Heart left ventricle (tissue), 16 donors: Measurements from ENCODE around the gene ELK3. TPM values are rescaled to one million over a fixed set of nuclear protein-coding genes. Genes with fewer than 3 reads are reported as not detected.

Source experiments
- ATAC-seq, 4 donors: fragments of 200-7000 bp; cut with Tn5 transposase; one replicate each; pipeline ENCODE4 v1.9.1; 2020 to 2022; ENCODE audit warnings: moderate library complexity in 4 of 4, mild to moderate bottlenecking in 3 of 4, moderate number of reproducible peaks in 1 of 4
- DNase-seq, 5 donors: peaks; one replicate each; pipeline ENCODE4 v3.0.0-alpha.2; 2020
- H3K27ac ChIP-seq, 12 donors: fragments of 200-600 bp; sonication (generic) in 4 of 12; one replicate each; pipeline versions ENCODE4 v1.5.0 to v1.8.0; 2016 to 2022; ENCODE audit warnings: mild to moderate bottlenecking in 2 of 12
- H3K27me3 ChIP-seq, 9 donors: fragments of 200-600 bp; sonication (generic) in 2 of 9; one replicate each; pipeline versions ENCODE4 v1.5.1 to v1.8.0; 2016 to 2022; ENCODE audit warnings: mild to moderate bottlenecking in 3 of 9
- H3K36me3 ChIP-seq, 9 donors: fragments of 200-600 bp; sonication (generic) in 2 of 9; one replicate each; pipeline versions ENCODE4 v1.5.0 to v1.8.0; 2018 to 2022; ENCODE audit warnings: mild to moderate bottlenecking in 2 of 9
- H3K4me1 ChIP-seq, 12 donors: fragments of 200-600 bp; sonication (generic) in 4 of 12; one replicate each; pipeline versions ENCODE4 v1.5.0 to v1.8.0; 2016 to 2022; ENCODE audit warnings: mild to moderate bottlenecking in 3 of 12
- H3K4me3 ChIP-seq, 12 donors: fragments of 200-600 bp; sonication (generic) in 4 of 12; one replicate each; pipeline versions ENCODE4 v1.5.0 to v1.8.0; 2017 to 2022; ENCODE audit warnings: mild to moderate bottlenecking in 9 of 12, moderate library complexity in 4 of 12
- H3K9me3 ChIP-seq, 12 donors: fragments of 200-600 bp; sonication (generic) in 4 of 12; one replicate each; pipeline versions ENCODE4 v1.5.0 to v1.8.0; 2016 to 2022; ENCODE audit warnings: mild to moderate bottlenecking in 1 of 12
- CTCF ChIP-seq, 12 donors: fragments of 200-600 bp; sonication (generic) in 4 of 12; IDR thresholded peaks; one replicate each; pipeline versions ENCODE4 v1.5.0 to v1.8.0; 2018 to 2022; ENCODE audit warnings: antibody characterized with exemption in 12 of 12, mild to moderate bottlenecking in 5 of 12
- POLR2A ChIP-seq, 2 donors: fragments of 450-650 bp; IDR thresholded peaks; one replicate each; pipeline ENCODE4 v1.6.1; 2017; ENCODE audit warnings: antibody characterized with exemption in 2 of 2, mild to moderate bottlenecking in 2 of 2, moderate library complexity in 2 of 2
- WGBS, 4 donors: extraction: QIAGEN DNeasy Blood & Tissue Kit in 2 of 4; methylation state at CpG; one replicate each; pipeline versions ENCODE4 v1.1.5 to v1.1.7; 2013 to 2018; 5-methylcytosine and 5-hydroxymethylcytosine counted together
- intact Hi-C, 10 donors: fragments of 100-400 bp; cut with DNase I; formaldehyde crosslinking; loops; one replicate each; pipeline versions ENCODE4 v1.11.1 to v1.14.2; 2022
- polyA plus RNA-seq, 2 donors: library from polyadenylated mRNA; stranded (reverse); fragments of 200-250 nt; gene quantifications; one replicate each; pipeline ENCODE4 v1.2.3, GENCODE V29; 2013
- total RNA-seq, 9 donors: library from RNA; depleted of rRNA in 2 of 9; stranded (reverse); fragments of >200 nt in 2 of 9; fragmentation: NEBNext Ultra II Directional in 3 of 9; extraction: Animal tissue kit (Norgen Biotek cat#: 25700) in 3 of 9; gene quantifications; one replicate each; pipeline versions ENCODE4 v1.1.0 to v1.2.4, GENCODE V29; 2016 to 2023
- donor health status: ischemic (EF 13 %, LVEDD 7.1; RV severe dilation, severe dysfunction).
- donor health status: healthy with polysubstance abuse.
- donor health status: DM: no; HTN: yes; CAD: no.
- donor health status: DM: no; HTN: no; CAD: no.
- donor health status: ischemic (EF 25% LVEDD 6.9; RV normal size, moderate dysfunction).
- donor health status: ischemic (EF 25% LVEDD 5.7; RV mildly dilated, moderate dysfunction).
- donor health status: healthy.
- donor health status: DM: yes; HTN: yes; CAD: no.
- donor health status: ischemic (EF 35%, LVEDD 5.7; RV mildly dilated, moderate dysfunction).
- donor health status: nonischemic (EF 11% LVEDD 7.7; RV severe dilation, severe dysfunction).
- donor health status: DM: yes; HTN: yes; CAD: no.
- donor health status: PGD.
- donor health status: ischemic (EF 29% LVEDD 5.4; RV normal size, mild dysfunction).
- donor health status: nonischemic (EF 23%, LVEDD 6.1; RV moderate dilation, normal function).

The ELK3 gene
- total and polyA plus RNA-seq, 11 donors, result 5.7 to 42.3 (median 18.6) TPM

DNA sequence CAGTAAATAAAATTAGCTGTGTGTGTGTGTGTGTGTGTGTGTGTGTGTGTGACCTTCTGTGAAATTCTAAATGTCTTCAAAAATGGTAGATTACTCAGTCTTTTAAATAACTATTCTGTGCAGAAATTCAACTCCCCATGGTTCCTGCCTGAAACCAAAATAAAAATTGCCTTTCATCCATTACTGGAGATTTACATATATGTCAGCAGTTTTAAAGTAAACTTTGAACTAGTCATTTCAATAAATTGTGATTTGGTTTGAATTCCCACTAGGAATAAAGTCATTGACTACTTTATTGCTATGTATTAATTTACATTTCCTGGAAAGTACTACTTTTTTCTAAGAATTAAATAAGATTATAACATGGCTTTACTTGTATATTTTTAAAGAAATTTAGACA, 5.3 kb downstream of the ELK3 start:
- no peak for TF ChIP-seq POLR2A (IDR thresholded peaks at IDR 0.05)
- TF ChIP-seq CTCF (IDR thresholded peaks at IDR 0.05), result no peak
- intact Hi-C loops, result loop anchor here in 1 of 10 donors (5.0 kb wide), 1 partner anchor 127 kb away; no protein-coding TSS in a partner anchor
- Histone ChIP-seq H3K4me3 (no peak overlapping the region), H3K4me1 (peaks cover 0 to 64% (median 17%) of the 10 kb centered on the region in 12 donors), H3K27ac (no peak overlapping the region), H3K9me3 (peaks cover 0 to 2% (median 0%) of the 10 kb centered on the region in 12 donors), H3K36me3 (no peaks in the 10 kb centered on the region), H3K27me3 (no peaks in the 10 kb centered on the region)
- DNase-seq (no peak), ATAC-seq (no peak)

DNA sequence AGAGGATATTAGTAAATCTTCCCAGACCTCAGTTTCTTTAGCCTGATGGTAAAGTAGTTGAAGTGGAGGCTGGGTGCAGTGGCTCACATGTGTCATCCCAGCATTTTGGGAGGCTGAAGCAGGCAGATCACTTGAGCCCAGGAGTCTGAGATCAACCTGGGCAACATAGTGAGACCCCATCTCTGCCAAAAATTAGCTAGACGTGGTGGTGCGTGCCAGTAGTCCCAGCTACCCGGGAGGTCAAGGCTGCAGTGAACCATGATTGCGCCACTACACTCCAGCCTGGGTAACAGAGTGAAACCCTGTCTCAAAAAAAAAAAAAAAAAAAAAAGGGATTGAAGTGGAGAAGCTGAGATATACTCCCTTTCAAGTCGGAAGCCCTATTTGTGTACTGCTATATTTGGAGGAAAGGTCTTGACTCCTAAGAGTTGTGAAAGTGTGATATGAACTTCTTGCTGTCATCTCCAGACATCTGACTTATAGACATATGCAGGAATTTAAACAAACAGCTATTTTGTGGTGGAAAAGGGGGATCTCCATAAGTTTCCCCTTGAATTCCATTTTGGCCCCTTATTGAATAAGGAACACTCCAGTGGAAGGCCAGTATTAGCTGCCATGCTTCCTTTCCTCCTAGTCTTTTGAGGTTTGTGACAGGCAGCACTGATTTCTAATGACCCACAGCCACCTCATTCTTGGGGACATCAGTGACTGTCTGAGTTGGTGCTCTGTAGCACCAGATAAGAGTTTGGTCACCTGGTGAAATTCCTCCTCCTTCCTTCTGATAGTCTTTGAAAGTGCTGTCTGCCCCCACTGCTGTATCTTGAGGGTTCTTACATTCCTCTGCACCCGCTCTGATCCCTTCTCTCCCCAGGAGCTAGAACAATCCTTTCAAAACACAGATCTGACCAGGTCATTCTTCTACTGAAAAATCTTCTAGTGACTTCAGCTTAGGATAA, 7.4 kb downstream of the ELK3 start:
- no peak for TF ChIP-seq CTCF (IDR thresholded peaks at IDR 0.05)
- Histone ChIP-seq H3K36me3 (no peaks in the 10 kb centered on the region), H3K4me1 (peaks cover 0 to 78% (median 27%) of the 10 kb centered on the region in 12 donors), H3K27me3 (no peaks in the 10 kb centered on the region), H3K4me3 (no peak overlapping the region), H3K27ac (peak overlapping the region in 3 of 12 donors; percentile 0 to 9 (median 4)), H3K9me3 (peaks cover 0 to 7% (median 0%) of the 10 kb centered on the region in 12 donors)
- 80 to 88% (median 84%) methylated on average over 6 of the region's 6 CpGs for WGBS, 4 donors
- intact Hi-C loops, result no loop called here
- DNase-seq, result no peak
- ATAC-seq, result no peak

- Histone ChIP-seq H3K36me3 (no peaks in the 10 kb centered on the region), H3K9me3 (peaks cover 0 to 7% (median 0%) of the 10 kb centered on the region in 12 donors), H3K27me3 (no peaks in the 10 kb centered on the region), H3K4me3 (no peak overlapping the region), H3K4me1 (peaks cover 0 to 84% (median 39%) of the 10 kb centered on the region in 12 donors), H3K27ac (peak overlapping the region in 5 of 12 donors; percentile 10 to 81 (median 35))
- TF ChIP-seq POLR2A (IDR thresholded peaks at IDR 0.05), result no peak
- TF ChIP-seq CTCF (IDR thresholded peaks at IDR 0.05), result no peak
- ATAC-seq (no peak), DNase-seq (no peak)
- WGBS, 4 donors, result 68 to 76% (median 69%) methylated on average over 5 of the region's 5 CpGs
- intact Hi-C loops, result no loop called here
Observed at GRCh38 chr12:96204381-96204780, 10.2 kb downstream of the ELK3 start.

- H3K4me1 ChIP-seq, result peaks cover 0 to 82% (median 44%) of the 10 kb centered on the region in 12 donors
- no peaks in the 10 kb centered on the region for H3K27me3 ChIP-seq
- peak overlapping the region in 10 of 12 donors; percentile 7 to 81 (median 36) for H3K27ac ChIP-seq
- TF ChIP-seq CTCF (IDR thresholded peaks at IDR 0.05) (no peak), POLR2A (IDR thresholded peaks at IDR 0.05) (no peak)
- ATAC-seq (no peak), DNase-seq (no peak)
- intact Hi-C loops, result loop anchor here in 4 of 10 donors (5.0 kb wide), 3 partner anchors 39 to 311 kb away; no protein-coding TSS in a partner anchor
- no peaks in the 10 kb centered on the region for H3K36me3 ChIP-seq
- WGBS, 4 donors, result 42 to 65% (median 58%) methylated on average over 3 of the region's 3 CpGs
- H3K4me3 ChIP-seq, result no peak overlapping the region
- H3K9me3 ChIP-seq, result peaks cover 0 to 7% (median 0%) of the 10 kb centered on the region in 12 donors
Observed at GRCh38 chr12:96205908-96206307, 11.7 kb downstream of the ELK3 start.
